HL-60 (cell line): ENCODE results near the gene DNASE1L2.

Experiments used
- DNase-seq, 2 experiments: peaks; one replicate each; pipeline ENCODE4 v3.0.0-alpha.2; 2010 to 2020; ENCODE audit warnings: low read depth in 1 of 2, low spot score in 1 of 2
- H3K27ac ChIP-seq: fragments of 250-450 bp; sonication (Bioruptor Pico); replicated peaks from 2 replicates; pipeline ENCODE4 v1.5.1; 2020; ENCODE audit warnings: mild to moderate bottlenecking, moderate library complexity
- H3K27me3 ChIP-seq: fragments of 250-450 bp; sonication (Bioruptor Pico); 2 replicates; pipeline ENCODE4 v1.5.1; 2021; ENCODE audit warnings: mild to moderate bottlenecking, moderate library complexity; ENCODE audit not compliant: insufficient read depth, poor library complexity, severe bottlenecking
- H3K4me3 ChIP-seq: replicated peaks from 2 replicates; pipeline ENCODE4 v1.5.1; 2011; ENCODE audit warnings: mild to moderate bottlenecking, control low read depth, low read length; ENCODE audit not compliant: insufficient read depth
- GABPA ChIP-seq: IDR thresholded peaks from 2 replicates; pipeline ENCODE4 v1.6.1; 2012; ENCODE audit warnings: low read depth
- POLR2AphosphoS5 ChIP-seq: IDR thresholded peaks from 2 replicates; pipeline ENCODE4 v1.6.1; 2012; ENCODE audit warnings: low read depth
- SPI1 ChIP-seq: IDR thresholded peaks from 2 replicates; pipeline ENCODE4 v1.6.1; 2012; ENCODE audit warnings: low read depth, mild to moderate bottlenecking, borderline replicate concordance
- TF ChIP-seq, protein P1 (sequence below): IDR thresholded peaks from one replicate; pipeline ENCODE4 v1.5.1; 2011; ENCODE audit warnings: low read length, control low read depth, inconsistent platforms; ENCODE audit not compliant: insufficient read depth
- TF ChIP-seq, protein P2 (sequence below): IDR thresholded peaks from 2 replicates; pipeline ENCODE4 v1.6.1; 2012; ENCODE audit warnings: low read depth; ENCODE audit not compliant: insufficient replicate concordance

The DNASE1L2 gene

DNA sequence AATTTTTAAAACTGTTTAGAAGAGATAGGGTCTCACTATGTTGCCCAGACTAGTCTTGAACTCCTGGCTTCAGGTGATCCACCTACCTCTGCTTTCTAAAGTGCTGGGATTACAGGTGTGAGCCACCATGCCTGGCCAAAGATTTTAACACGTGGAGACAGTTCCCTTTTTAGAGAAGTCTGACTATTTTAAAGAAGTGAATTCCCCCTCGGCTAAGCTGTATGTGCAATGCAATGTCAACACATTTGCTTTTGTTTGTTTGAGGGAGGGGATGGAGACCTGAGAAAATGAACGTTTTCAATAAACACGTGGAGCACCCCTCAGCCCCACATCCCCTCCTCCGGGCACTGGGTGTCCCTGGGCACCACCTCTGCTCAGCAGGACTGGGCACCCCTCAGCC lies 46.0 kb downstream of the DNASE1L2 start:
- Histone ChIP-seq H3K4me3 (no peak overlapping the region), H3K27ac (no peak overlapping the region), H3K27me3 (no peaks in the 10 kb centered on the region)
- TF ChIP-seq SPI1, result peak; percentile 76; the same call in 1 of the 2 replicates
- TF ChIP-seq GABPA, result no peak
- DNase-seq, result no peak

DNA sequence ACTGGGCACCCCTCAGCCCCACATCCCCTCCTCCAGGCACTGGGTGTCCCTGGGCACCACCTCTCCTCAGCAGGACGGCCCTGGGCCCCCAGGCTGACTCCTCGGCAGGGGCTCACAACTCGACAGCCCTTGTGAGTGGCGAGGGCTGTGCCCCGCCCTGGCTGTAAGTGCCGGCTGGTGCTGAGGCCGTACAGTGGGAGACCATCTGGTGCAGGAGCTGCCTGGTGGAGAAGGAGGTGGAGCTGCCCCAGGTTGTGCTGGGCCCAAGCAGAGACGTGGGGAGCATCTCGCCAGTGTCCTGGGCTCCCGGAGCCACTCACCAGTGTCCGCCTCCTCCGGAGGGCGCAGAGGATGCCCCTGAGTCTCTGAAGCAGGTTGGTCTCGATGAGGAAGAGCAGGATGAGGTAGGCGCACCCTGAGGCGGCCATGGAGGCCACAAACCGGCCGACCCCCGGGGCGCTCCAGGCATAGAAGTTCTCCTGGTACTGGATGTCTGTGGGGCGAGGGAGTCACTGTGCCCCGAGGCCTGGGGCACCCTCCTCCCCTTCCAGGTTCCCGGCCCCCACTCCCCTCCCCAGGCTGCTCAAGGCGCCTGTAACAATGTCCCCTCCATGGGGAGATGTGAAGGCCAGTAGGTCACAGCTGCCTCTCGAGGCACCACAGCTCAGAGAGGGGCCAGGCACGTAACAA lies 46.8 kb downstream of the DNASE1L2 start:
- H3K4me3 ChIP-seq, result no peak overlapping the region
- no peak for DNase-seq
- TF ChIP-seq POLR2AphosphoS5, result no peak
- TF ChIP-seq, protein P1, sequence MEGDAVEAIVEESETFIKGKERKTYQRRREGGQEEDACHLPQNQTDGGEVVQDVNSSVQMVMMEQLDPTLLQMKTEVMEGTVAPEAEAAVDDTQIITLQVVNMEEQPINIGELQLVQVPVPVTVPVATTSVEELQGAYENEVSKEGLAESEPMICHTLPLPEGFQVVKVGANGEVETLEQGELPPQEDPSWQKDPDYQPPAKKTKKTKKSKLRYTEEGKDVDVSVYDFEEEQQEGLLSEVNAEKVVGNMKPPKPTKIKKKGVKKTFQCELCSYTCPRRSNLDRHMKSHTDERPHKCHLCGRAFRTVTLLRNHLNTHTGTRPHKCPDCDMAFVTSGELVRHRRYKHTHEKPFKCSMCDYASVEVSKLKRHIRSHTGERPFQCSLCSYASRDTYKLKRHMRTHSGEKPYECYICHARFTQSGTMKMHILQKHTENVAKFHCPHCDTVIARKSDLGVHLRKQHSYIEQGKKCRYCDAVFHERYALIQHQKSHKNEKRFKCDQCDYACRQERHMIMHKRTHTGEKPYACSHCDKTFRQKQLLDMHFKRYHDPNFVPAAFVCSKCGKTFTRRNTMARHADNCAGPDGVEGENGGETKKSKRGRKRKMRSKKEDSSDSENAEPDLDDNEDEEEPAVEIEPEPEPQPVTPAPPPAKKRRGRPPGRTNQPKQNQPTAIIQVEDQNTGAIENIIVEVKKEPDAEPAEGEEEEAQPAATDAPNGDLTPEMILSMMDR, result no peak
- no peaks in the 10 kb centered on the region for H3K27me3 ChIP-seq
- H3K27ac ChIP-seq, result no peak overlapping the region

DNA sequence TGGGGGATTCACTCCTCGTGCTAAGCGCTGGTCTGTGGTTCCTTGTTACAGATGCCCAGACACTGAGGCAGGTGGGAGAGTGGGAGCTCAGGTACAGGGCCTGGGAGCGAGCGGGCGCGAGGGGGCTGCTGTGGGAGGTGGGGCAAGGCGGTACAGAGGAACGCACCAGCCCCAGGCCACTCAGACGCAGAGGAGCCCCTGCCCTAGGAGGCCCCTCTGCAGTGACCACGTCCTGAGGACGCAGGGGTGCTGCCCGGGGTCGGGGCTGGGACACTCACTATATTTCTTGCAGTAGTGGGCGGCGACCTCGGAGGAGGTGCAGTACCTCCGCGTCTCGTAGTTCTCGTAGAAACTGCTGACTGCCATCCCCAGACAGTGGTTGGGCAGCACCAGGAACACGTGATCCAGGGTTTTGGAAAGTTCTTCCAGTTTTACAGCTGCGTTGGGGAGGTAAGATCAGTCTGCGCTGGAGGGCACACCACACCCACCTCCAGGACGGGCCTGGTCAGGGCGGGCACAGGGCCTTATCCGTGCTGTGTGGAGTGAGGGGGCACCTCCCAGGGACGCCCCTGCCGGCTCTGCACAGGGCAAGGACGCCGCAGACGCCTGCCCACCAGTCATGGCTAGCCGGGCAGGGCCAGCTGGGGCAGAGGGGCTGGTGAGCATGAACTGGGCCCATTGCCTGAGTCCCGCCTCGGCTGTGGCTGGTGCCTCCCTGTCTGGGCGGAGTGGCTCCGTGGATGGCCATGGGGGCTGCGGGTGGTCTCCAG lies 47.9 kb downstream of the DNASE1L2 start:
- Histone ChIP-seq H3K4me3 (no peak overlapping the region), H3K27ac (no peak overlapping the region), H3K27me3 (no peaks in the 10 kb centered on the region)
- TF ChIP-seq GABPA, result no peak
- TF ChIP-seq SPI1, result no peak
- TF ChIP-seq, protein P2, sequence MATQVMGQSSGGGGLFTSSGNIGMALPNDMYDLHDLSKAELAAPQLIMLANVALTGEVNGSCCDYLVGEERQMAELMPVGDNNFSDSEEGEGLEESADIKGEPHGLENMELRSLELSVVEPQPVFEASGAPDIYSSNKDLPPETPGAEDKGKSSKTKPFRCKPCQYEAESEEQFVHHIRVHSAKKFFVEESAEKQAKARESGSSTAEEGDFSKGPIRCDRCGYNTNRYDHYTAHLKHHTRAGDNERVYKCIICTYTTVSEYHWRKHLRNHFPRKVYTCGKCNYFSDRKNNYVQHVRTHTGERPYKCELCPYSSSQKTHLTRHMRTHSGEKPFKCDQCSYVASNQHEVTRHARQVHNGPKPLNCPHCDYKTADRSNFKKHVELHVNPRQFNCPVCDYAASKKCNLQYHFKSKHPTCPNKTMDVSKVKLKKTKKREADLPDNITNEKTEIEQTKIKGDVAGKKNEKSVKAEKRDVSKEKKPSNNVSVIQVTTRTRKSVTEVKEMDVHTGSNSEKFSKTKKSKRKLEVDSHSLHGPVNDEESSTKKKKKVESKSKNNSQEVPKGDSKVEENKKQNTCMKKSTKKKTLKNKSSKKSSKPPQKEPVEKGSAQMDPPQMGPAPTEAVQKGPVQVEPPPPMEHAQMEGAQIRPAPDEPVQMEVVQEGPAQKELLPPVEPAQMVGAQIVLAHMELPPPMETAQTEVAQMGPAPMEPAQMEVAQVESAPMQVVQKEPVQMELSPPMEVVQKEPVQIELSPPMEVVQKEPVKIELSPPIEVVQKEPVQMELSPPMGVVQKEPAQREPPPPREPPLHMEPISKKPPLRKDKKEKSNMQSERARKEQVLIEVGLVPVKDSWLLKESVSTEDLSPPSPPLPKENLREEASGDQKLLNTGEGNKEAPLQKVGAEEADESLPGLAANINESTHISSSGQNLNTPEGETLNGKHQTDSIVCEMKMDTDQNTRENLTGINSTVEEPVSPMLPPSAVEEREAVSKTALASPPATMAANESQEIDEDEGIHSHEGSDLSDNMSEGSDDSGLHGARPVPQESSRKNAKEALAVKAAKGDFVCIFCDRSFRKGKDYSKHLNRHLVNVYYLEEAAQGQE, result no peak
- no peak for TF ChIP-seq POLR2AphosphoS5
- TF ChIP-seq, protein P1, result no peak
- no peak for DNase-seq

DNA sequence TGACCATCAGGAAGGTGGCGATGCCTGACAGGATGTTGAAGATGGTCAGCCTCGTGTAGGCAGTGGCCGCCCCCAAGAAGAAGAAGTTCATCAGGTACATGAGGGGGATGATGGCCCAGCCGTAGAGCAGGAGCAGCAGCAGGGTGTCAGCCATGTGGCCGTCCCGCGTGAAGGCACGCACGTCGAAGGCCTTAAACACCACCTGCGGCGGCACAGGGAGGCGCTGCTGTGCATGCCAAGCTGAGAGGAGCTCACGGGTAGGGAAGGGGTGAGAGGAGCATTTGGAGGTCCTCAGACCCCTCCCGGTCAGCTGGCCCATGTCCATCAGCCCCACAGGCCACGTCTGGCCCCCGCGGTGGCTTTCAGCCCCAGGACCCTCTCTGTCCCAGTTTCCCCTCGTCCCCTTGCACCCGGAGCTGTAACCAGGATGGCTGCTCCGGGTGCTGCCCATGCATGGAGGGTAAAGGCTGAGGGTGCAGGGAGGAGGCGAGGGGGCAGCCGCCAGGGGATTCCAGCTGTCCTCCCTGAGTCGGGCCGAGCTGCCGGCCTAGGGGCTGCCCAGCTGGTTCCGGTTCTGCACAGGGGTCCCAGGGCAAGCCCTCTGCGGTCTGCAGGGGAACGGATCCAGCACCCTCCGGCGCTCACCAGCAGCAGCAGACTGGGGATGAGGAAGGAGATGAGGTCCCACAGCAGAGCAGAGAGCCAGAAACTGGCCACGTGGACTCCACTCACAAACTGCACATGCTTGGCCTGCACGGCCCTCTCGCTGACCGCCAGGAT lies 48.7 kb downstream of the DNASE1L2 start:
- DNase-seq, result no peak
- no peak overlapping the region for H3K4me3 ChIP-seq
- TF ChIP-seq, protein P2, result no peak
- TF ChIP-seq POLR2AphosphoS5 (no peak), SPI1 (no peak), GABPA (no peak)
- TF ChIP-seq, protein P1, result no peak
- no peaks in the 10 kb centered on the region for H3K27me3 ChIP-seq
- no peak overlapping the region for H3K27ac ChIP-seq
